Raji (cell line): ENCODE results near the gene OSBPL3.

Experiments
- POLR2A ChIP-seq: IDR thresholded peaks from 2 replicates; pipeline ENCODE4 v1.6.1; 2011; ENCODE audit warnings: low read depth, low read length, control low read depth; ENCODE audit not compliant: insufficient read depth

The OSBPL3 gene

DNA sequence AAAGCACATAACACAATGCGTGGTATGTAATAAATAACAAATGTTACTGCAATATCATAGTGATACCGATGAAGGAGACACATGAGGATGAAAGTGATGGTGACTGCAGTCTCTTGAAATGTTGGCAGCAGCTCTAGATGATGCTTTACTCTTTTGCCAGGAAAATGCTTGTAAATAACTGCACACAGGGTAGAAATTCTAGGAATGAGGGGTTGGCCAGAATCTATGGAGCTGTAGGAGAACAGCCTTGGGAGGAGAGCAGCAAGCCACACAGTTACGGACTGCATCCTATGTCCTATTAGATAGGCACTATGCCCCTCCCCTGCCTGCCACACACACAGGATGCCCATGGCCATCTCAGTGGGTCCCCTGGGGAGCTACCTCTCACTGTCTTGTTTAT lies 125.1 kb downstream of the OSBPL3 start:
- no peak for TF ChIP-seq POLR2A

DNA sequence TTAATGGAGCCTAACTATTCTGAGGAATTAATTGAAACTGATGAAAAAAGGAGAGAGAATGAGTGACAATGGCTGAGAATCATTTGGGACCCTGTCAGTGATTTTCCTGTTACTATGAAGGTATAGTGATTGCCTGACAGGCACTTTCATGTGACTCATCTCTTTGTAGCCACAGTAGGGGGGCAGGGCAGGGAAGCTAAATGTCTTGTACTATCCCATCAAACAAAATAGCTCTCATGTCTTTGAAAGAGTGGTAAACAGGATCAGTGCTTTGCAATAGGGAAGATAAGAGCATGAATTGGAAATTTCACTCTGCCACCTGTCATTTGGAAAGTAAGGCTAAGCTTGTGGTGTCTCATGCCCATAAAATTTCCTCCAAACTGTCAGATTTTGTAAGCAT lies 128.2 kb downstream of the OSBPL3 start:
- no peak for TF ChIP-seq POLR2A

DNA sequence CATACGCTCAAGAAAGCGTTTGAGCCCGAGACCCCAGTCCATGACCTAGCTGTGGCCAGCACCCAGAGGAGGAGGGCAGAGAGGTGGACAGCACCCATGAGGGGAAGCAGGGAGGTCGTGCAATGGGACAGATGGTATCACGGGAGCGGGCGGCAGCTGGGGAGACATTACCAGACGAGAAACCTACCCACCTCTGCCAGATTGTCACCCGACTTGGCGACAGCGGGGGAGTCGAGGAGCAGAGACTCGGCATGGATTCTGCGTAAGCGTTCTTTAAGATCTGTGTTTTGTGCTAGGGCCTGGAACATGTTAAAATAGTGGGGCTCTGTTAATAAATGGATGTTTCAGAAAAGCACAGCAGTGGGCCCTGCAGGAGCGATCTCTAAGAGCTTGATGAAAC lies 131.1 kb downstream of the OSBPL3 start:
- no peak for TF ChIP-seq POLR2A

DNA sequence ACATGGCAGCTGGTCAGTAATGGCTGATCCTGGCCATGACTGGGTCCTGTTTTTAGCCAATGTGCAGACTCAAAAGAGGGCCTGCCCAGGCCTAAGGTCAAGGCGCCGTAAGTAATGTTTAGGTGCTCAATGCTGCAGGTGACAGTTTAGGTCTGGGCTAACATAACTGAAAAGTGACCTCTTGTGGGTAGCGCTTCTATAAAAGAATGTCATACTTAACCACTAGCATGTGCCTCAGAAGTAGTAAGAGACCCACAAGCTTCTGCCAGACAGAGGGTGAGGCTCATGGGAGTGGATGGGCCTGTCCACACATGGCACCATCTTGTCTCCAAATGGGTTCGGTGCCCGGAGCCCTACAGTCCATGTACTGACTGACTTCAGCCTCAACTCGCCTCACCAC lies 132.2 kb downstream of the OSBPL3 start:
- no peak for TF ChIP-seq POLR2A

DNA sequence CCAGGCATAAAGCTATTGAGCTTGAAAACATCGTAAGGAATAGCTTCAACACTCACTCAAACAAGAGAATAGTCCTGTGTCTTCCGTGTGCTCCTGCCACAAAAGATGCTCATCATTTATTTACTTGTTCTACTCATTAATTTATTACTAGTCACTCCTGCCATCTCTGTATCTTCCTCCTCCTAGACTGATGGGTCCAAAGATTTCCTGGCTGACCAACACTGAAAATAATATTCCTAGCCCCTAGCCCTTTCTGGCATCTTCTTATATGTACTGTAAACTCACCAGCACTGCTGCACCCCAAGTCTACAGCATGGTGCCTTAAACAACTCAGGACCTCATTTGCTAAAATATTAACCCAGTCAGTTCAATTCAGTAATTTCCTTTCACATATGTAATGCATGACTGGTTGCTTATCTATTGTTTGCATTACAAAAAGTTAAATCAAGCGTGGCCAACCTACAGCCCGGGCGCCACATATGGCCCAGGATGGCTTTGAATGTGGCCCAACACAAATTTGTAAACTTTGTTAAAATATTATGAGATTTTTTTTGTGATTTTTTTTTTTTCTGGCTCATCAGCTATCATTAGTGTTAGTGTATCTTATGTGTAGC lies 136.1 kb downstream of the OSBPL3 start:
- 0 out of 2 replicates have a peak, but pooled peaks have one; percentile 20 for TF ChIP-seq POLR2A

DNA sequence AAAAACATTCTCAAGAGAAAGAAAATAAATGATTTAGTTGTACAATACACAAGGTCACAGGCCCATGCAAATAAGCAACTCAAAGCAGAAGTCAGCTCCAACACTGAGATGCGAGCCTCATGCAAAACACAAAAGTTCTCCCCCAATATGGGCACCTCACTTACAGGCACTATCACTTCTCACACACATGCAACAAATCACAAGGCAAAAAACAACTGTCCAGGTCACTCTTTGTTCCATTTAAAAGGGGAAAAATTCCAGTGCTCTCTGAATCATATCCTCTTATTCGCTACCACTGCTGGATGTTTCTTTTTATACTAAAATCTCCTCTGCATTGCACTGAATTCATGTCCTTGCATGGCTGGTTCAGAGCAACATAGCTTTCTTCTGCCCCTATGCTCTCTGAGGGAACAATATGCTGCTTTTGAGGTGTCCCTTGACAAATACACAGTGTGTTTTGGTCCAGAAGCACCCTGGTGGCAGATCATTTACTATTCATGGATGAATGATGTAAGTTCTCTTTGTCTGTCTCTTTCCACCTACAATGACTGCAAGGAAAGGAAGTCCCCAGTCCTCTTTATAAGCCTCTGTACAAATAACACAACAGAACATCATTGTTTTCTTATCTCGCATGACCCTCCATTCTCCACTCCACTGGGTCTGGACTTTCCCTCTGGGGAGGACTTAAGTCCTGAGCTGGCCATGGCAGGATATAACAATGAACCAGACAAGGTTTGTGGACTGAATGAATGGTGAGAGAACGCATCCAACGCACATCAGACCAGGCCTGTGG lies 137.3 kb downstream of the OSBPL3 start:
- peak; percentile 52 for TF ChIP-seq POLR2A

DNA sequence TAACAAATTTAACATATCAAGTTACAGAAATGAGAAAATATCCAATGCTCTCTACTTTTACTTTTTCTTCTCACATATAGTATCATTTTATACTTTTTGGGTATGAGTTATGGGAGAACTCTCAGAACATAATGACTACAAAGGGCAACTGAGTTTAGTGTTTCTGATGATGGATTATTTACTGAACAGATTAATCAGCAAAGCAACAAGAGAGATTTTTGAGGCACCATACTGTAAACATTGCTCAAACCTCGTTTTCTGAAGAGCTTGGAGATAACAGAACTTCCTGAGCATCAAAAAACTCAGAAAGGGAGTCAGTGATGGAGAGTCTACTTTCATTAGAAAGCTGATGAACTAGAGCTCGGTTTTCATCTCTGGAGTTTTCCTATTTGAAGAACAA lies 137.9 kb downstream of the OSBPL3 start:
- TF ChIP-seq POLR2A: no peak

DNA sequence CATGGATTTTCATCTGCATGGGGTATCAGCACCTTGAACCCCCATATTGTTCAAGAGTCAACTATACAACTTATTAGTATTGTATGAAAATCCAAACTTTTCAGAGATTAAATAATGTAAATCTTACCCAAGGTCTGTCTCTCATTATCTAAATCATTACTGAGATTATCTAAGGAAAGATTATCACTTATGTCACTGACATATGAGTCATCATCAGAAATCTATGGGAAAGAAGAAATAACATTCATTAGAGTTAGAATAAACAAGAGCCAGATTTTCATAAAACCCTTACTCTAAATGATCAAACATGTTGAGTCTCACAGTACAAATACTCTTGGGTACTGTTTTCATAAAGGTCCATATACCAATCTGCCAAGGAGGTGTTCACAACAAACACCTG lies 139.4 kb downstream of the OSBPL3 start:
- TF ChIP-seq POLR2A: no peak

DNA sequence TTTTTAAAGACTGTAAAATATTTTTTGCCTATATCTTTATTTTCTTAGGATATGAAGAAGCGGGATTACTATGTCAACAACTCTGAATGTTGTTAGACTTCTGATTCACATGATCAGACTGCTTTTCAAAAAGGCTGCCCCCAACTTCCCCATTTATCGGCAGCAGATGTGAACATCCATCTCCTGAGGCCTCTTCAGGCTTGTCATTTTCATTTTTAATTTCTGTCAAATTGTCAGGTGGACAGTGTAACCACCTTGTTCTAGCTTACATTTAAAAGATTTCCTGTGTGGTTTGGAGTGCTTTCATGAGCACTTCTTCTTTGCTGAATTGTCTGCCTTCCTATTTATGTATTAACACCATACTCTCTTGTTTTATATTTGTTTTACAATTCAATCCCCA lies 143.9 kb downstream of the OSBPL3 start:
- no peak for TF ChIP-seq POLR2A

DNA sequence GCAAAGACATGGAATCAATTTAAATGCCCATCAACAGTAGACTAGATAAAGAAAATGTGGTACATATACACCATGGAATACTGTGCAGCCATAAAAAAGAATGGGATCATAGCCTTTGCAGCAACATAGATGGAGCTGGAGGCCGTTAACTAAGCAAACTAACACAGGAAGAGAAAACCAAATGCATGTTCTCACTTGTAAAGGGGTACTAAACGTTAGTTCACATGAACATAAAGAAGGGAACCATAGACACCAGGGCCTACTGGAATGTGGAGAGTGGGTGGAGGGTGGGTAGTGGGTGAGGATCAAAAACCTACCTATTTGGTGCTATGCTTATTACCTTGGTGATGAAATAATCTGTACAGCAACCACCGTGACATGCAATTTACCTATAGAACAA lies 144.3 kb downstream of the OSBPL3 start:
- TF ChIP-seq POLR2A: no peak

DNA sequence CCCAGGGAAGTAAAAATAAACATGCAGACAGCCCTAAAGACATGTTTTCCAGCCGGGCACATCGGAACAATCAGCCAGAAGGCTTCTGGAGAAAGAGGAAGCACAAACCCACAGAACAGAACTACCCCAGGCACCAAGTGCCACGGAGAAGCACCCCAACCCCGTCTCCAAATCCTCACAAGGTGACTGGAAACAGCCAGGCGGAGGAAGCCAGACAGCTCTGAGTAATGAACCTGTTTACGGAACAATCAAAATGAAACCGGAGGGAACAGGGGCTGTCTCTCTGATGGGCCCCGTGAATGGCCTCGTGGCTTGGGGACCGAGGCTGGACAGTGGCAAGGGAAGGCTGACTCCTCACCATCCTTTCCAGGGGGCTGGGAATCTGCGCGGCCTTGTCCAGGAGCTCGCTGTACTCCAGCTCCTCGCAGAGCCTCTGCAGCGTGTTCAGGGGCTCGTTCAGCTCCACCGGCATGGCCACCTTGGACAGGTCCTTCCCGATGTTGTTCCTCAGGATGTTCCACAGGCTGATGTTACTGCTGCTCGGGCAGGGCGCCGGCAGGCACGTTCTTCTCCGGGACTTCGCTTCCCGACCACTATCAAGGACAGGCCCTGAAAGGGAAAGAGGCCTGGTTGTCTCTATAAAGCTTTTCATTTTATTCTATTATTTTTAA lies 145.7 kb downstream of the OSBPL3 start:
- TF ChIP-seq POLR2A: no peak

DNA sequence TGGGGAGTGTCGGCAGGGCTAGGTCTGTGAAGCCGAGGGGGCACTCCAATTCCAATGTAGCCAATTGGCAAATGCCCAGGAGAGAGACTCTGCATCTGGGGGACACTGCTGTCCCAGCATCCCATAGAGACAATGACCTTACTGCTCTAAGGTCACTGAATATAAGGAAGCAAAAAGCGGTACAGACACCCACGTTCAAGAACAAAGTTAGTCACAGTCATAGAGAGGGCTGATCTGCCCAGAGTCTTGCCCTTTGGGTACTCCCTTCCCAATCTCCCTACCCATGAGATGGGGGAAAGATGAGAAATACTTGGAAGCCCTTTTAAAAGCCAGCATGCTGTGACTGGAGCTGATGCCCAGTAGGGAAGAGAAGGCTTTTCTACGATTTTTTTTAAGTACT lies 146.4 kb downstream of the OSBPL3 start:
- no peak for TF ChIP-seq POLR2A

DNA sequence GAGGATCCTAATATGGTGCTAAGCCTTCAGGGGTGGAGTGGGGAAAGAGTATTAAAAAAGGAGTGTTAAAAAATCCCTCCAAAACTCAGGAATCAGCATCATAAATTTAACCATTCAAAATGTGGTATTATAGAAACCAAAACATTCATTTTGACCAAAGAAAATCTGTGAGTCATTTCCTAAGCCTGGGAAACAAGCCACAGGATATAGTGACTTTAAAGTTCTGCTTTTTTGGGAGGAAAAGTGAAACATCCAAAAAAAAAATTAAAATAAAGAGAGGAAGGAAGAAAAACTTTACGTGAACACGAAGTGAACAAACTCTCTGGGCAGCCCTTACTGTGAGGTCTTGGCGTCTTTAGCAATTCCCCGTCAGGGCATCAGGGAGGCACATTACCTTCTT lies 148.7 kb downstream of the OSBPL3 start:
- no peak for TF ChIP-seq POLR2A

DNA sequence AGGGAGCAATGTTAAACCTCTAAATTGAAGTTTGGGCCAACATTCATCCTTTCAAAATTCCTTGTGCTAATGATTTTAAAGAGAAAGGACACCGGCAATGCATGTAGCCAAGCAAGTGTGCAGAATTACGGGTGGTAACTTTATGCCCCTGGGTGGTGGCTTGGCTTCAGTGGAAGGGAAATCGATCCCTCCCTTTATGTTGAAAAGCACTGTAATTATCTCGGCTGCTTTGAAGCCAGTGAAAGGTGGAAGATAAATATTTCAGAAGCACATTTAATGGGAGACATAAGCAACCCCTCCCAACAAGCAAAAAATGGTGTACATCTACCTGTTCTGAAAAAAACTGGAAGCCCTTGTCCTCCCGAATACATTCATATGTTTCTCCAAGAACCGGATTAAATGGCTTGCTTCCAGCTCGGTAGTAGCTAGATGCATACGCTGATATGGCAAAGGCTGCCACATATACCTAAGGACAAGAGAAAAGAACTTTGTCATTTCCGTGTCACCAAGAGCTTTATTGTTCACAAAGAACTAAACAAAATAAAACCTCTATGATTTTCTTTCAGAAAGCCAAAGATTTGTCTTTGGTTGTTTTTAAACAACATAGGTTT lies 149.4 kb downstream of the OSBPL3 start:
- TF ChIP-seq POLR2A: no peak

DNA sequence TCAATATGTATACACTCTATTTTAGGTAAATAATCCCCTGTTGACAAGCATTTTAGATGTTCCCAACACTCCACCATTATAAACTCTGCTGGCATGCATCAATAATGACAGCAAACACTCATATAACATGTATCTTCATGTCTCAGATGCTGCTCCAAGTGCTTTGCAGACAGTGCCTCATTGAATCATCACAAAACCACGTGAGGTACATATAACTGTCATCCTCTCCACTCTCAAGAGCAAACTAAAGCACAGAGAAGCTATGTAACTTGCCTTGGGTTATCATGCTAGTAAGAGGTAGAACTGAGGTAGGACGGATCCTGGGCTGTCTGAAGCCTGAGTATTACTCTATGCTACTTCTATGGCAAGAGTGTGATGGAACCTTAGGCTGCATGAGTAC lies 150.2 kb downstream of the OSBPL3 start:
- TF ChIP-seq POLR2A: no peak
